Spinal cord (tissue), 10 donors: ENCODE results near the gene PTDSS2. TPM values are rescaled to one million over a fixed set of nuclear protein-coding genes. Genes with fewer than 3 reads are reported as not detected.
A peak's percentile ranks its signal among the peaks of the same experiment; 100 is the strongest.

Experiments used
- DNase-seq, 6 donors: peaks; one replicate each; pipeline versions ENCODE4 v3.0.0 to v3.0.0-alpha.2; 2013 to 2015; ENCODE audit warnings: low spot score in 6 of 6, low read depth in 4 of 6
- H3K27ac ChIP-seq: one replicate; pipeline ENCODE4 v1.5.1; 2013; ENCODE audit warnings: low read depth, low read length, control low read depth
- H3K27me3 ChIP-seq: one replicate; pipeline ENCODE4 v1.6.1; 2013; ENCODE audit warnings: low read length; ENCODE audit not compliant: control insufficient read depth, insufficient read depth
- H3K36me3 ChIP-seq: one replicate; pipeline ENCODE4 v1.6.1; 2013; ENCODE audit warnings: low read length; ENCODE audit not compliant: control insufficient read depth, insufficient read depth
- H3K4me1 ChIP-seq: one replicate; pipeline ENCODE4 v1.6.1; 2013; ENCODE audit warnings: low read length; ENCODE audit not compliant: control insufficient read depth, insufficient read depth
- H3K4me3 ChIP-seq: one replicate; pipeline ENCODE4 v1.5.1; 2013; ENCODE audit warnings: low read depth, low read length, control low read depth
- H3K9me3 ChIP-seq: one replicate; pipeline ENCODE4 v1.6.1; 2013; ENCODE audit warnings: low read length; ENCODE audit not compliant: control insufficient read depth, insufficient read depth
- WGBS: methylation state at CpG from one replicate; pipeline ENCODE4 v1.1.5; 2013; ENCODE audit warnings: missing lambda C conversion rate; ENCODE audit not compliant: insufficient coverage; 5-methylcytosine and 5-hydroxymethylcytosine counted together
- polyA plus RNA-seq, 2 donors: library from polyadenylated mRNA; unstranded; fragments of 120-200 nt; gene quantifications; one replicate each; pipeline ENCODE4 v1.2.1, GENCODE V29; 2013; ENCODE audit not compliant: insufficient read length in 2 of 2
- total RNA-seq, 2 donors: library from RNA; depleted of rRNA in 1 of 2; stranded (reverse); fragments of 120-200 nt in 1 of 2; fragments of >200 nt in 1 of 2; gene quantifications; one replicate each; pipeline versions ENCODE4 v1.2.3 to v1.2.4, GENCODE V29; 2013 to 2014
- donor health status: healthy.

PTDSS2 gene
- total and polyA plus RNA-seq, 4 donors: 17.9 to 62.7 (median 40.2) TPM

GRCh38 chr11:440065-441042 lies 9.7 kb upstream of the PTDSS2 start:
- H3K4me3 ChIP-seq: no peak overlapping the region
- H3K36me3 ChIP-seq: no peaks in the 10 kb centered on the region
- no peaks in the 10 kb centered on the region for H3K9me3 ChIP-seq
- H3K27ac ChIP-seq: no peak overlapping the region
- no peaks in the 10 kb centered on the region for H3K4me1 ChIP-seq
- WGBS: 90% methylated on average over 25 of the region's 27 CpGs
- peaks cover 24% of the 10 kb centered on the region for H3K27me3 ChIP-seq
- DNase-seq: no peak

- no peaks in the 10 kb centered on the region for H3K9me3 ChIP-seq
- H3K4me3 ChIP-seq: no peak overlapping the region
- peaks cover 5% of the 10 kb centered on the region for H3K4me1 ChIP-seq
- H3K36me3 ChIP-seq: no peaks in the 10 kb centered on the region
- 60% methylated on average over 7 of the region's 13 CpGs for WGBS
- peaks cover 24% of the 10 kb centered on the region for H3K27me3 ChIP-seq
- H3K27ac ChIP-seq: no peak overlapping the region
- DNase-seq: no peak
Measured at GRCh38 chr11:441043-441417, 9.0 kb upstream of the PTDSS2 start.

DNA sequence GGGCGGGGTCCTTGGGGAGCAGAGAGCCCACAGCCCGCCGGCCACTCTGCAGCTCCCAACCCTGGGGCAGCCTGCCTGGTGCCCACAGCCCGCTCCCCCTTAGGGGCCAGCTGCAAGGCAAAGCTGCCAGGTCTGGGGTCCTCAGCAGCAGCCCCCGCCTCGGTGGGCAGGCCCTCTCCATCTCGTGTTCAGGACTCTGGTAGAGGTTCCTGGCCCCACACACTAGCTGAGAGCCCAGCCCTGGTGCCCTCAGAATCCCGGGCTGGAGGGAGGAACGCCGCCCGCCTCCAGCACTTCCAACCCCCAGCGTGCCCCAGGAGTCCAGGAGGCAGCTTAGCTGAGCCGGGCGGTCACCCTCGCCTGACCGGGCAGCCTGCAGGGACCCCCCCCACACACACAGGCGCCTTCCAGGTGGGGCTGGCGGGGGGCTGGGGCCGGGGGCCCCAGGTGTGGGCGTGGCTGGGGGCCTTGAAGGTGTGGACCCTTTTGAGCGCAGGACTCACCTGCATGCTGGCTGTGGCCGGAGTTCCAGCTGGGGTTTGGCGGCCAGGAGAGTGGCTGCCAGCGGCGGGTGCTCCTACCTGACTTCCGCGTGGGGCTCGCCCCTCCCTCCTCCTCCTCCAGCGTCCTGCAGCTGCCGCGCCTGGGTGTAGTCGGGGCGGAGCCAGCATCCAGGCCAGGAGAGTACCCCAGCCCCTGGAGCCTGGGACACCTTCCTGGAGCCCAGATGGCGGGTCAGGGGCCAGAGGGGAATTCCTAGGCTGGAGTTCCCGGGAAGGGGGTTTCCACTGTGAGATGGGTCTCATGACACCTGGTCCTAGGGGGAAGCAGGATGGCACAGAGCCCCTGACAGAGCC lies 8.4 kb upstream of the PTDSS2 start, which contains the start of gene ANO9:
Gene ANO9, minus strand, starts transcription at position 594 of the 857 bp plus-strand sequence. Its CDS starts 85 bp downstream, at position 509.
- Histone ChIP-seq H3K4me1 (peaks cover 6% of the 10 kb centered on the region), H3K36me3 (no peaks in the 10 kb centered on the region), H3K27me3 (peaks cover 24% of the 10 kb centered on the region), H3K27ac (no peak within 1 kb of the TSS), H3K4me3 (no peak within 1 kb of the TSS), H3K9me3 (no peaks in the 10 kb centered on the region)
- DNase-seq: no peak
- WGBS: 15% methylated on average over 28 of the region's 35 CpGs

GRCh38 chr11:442611-443081 lies 7.4 kb upstream of the PTDSS2 start:
- H3K4me3 ChIP-seq: no peak overlapping the region
- H3K27me3 ChIP-seq: peaks cover 24% of the 10 kb centered on the region
- H3K27ac ChIP-seq: no peak overlapping the region
- 61% methylated on average over 16 of the region's 16 CpGs for WGBS
- no peaks in the 10 kb centered on the region for H3K9me3 ChIP-seq
- DNase-seq: no peak
- peaks cover 7% of the 10 kb centered on the region for H3K4me1 ChIP-seq
- H3K36me3 ChIP-seq: no peaks in the 10 kb centered on the region

DNA sequence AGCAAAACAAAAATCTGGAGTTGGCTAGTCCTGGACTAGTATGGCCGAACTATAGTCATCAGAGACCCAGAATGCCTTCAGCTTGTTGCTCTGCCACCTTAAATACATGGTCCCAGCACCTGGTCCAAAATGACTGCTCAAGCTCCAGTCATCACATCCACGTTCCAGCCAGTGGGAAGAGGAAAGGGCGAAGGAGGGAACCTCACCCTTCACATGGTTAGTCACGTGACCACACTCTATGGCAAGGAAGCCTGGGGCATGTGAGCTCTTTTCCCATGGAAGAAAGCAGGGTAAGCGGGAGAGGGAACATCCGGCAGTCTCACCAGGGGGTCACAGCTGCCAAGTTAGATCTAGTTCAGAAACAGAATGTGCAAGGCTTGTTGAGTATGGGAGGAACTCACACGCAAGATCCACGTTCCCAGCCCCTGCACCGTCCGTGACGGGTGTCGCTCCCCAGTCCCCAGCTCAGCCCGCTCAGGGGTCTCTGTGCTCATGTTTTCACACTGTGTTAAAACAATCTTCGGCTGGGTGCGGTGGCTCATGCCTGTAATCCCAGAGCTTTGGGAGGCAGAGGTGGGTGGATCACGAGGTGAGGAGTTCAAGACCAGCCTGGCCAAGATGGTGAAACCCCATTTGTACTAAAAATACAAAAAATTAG lies 6.4 kb upstream of the PTDSS2 start:
- Histone ChIP-seq H3K9me3 (no peaks in the 10 kb centered on the region), H3K36me3 (no peaks in the 10 kb centered on the region), H3K27ac (no peak overlapping the region), H3K27me3 (peaks cover 24% of the 10 kb centered on the region), H3K4me1 (peaks cover 16% of the 10 kb centered on the region), H3K4me3 (no peak overlapping the region)
- 65% methylated on average over 11 of the region's 16 CpGs for WGBS
- peak in 1 of 6 donors; percentile 14 for DNase-seq

DNA sequence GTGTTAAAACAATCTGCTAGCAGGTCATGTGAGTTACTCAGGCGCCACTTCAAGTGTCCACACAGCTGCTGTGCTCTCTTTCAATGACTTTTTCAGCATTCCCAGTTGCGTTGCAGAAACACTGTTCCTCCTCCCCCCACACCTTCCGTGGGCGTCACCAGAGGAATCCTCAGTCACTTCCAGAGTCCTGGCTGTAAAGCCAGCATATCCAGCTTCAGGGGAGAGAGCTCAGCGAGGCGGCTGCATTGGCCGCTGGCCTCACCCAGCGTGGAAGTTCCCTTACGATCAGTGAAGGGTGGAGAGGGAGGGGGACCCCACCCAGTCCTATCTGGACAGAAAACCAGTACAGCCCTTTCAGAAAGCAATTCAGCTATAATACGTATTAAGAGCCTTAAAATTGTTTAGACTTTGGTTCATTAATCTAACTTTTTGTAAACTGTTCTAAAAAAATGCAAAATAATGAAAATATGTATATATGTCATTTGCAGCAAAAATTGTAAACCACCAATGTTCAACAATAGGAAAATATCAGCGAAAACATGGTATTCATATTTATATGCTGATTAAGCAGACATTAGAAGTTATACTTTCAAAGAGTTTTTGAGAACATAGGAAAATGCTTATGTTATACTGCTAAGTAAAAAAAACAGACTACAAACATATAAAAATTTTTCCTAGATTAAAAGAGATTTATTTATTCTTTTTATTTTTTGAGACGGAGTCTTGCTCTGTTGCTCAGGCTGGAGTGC lies 5.5 kb upstream of the PTDSS2 start:
- no peak overlapping the region for H3K27ac ChIP-seq
- H3K9me3 ChIP-seq: no peaks in the 10 kb centered on the region

DNA sequence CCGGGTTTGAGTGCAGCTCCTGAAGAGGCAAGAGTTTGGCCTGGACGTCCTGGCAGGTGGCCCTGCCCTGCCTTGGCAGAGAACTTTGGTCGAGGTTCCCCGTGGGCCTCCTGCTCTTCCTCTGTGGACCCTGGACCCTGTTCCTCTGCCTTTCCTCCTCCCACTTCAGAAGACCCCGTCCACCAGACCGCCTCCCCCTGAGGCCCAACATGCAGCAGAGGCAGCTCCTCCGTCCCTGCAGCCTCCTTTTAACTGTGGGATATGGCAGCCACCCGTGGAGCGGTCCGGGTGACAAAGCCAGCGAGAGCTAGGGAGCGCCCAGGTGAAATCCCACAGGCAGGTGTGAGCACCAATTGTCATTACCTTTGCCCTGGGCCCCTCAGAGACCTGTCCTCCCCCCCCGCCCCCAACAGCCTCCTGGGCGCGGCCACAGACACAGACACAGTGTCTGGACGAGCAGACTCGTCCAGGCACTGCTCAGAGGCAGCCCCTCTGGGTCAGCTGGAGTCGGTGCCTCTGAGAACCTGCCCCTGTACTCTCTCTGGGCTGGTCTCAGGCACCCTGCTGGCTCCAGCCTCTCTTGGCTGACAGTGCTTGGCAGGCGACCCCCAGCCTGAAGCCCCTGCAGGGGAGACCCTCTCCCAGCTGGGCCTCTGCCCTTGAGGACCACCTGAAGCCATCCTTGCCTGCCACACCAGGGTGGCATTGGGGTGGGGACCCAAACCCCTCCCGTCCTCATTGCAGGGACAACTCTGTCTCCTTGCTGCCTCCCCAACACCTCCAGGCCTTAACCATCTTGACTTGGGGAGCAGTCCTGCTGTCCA lies 4.1 kb upstream of the PTDSS2 start:
- no peaks in the 10 kb centered on the region for H3K9me3 ChIP-seq
- no peaks in the 10 kb centered on the region for H3K36me3 ChIP-seq
- peaks cover 29% of the 10 kb centered on the region for H3K4me1 ChIP-seq
- no peak for DNase-seq
- H3K4me3 ChIP-seq: no peak overlapping the region
- H3K27ac ChIP-seq: no peak overlapping the region
- 61% methylated on average over 20 of the region's 20 CpGs for WGBS
- peaks cover 17% of the 10 kb centered on the region for H3K27me3 ChIP-seq

More for the DNA sequence above, 5.5 kb upstream of the PTDSS2 start:
- no peaks in the 10 kb centered on the region for H3K36me3 ChIP-seq
- peak in 1 of 6 donors; percentile 21 for DNase-seq
- H3K4me3 ChIP-seq: no peak overlapping the region
- H3K4me1 ChIP-seq: peaks cover 23% of the 10 kb centered on the region
- 12% methylated on average over 9 of the region's 12 CpGs for WGBS
- peaks cover 24% of the 10 kb centered on the region for H3K27me3 ChIP-seq

DNA sequence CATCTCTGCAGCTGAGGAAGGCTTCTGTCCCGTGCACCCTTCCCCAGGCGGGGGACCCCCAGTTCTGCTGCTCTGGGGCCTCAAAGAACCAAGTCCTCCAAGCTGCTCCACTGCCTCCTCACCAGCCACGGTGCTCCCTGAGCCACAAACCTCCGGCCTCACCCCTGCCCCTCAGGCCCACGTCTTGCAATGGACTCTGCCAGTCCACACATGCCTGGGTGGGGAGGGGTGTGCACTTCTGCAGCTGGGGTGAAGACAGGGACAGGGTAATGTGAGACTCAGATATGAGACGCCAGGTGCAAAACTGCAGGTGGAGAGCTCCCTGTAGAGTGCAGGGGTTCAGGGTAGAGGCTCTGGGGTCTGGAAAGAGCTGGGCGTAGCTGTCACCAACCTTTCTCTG lies 3.2 kb upstream of the PTDSS2 start:
- DNase-seq: no peak
- WGBS: 95% methylated on average over 3 of the region's 7 CpGs
- H3K36me3 ChIP-seq: peaks cover 8% of the 10 kb centered on the region
- no peaks in the 10 kb centered on the region for H3K9me3 ChIP-seq
- H3K4me3 ChIP-seq: no peak overlapping the region
- peaks cover 8% of the 10 kb centered on the region for H3K27me3 ChIP-seq
- no peak overlapping the region for H3K27ac ChIP-seq
- H3K4me1 ChIP-seq: peaks cover 38% of the 10 kb centered on the region
